IPS-20b (cell line): ENCODE results near the gene SCYL1.
A peak's percentile ranks its signal among the peaks of the same experiment; 100 is the strongest.
"Not testable (repeated sequence)": the region's sequence is repeated elsewhere in the genome, so short reads cannot be mapped to it uniquely, and the experiment has no call there.

Source experiments
- H3K27ac ChIP-seq: one replicate; pipeline ENCODE4 v1.5.1; 2013; ENCODE audit warnings: low read length
- H3K27me3 ChIP-seq: 2 replicates; pipeline ENCODE4 v1.6.1; 2013; ENCODE audit warnings: mild to moderate bottlenecking, low read length, inconsistent platforms; ENCODE audit not compliant: insufficient read depth
- H3K36me3 ChIP-seq: 2 replicates; pipeline ENCODE4 v1.6.1; 2013; ENCODE audit warnings: low read depth, mild to moderate bottlenecking, inconsistent platforms, low read length, moderate library complexity; ENCODE audit not compliant: insufficient read depth
- H3K4me1 ChIP-seq: 2 replicates; pipeline ENCODE4 v1.6.1; 2013; ENCODE audit warnings: mild to moderate bottlenecking, control low read depth, inconsistent platforms, low read length, moderate library complexity; ENCODE audit not compliant: insufficient read depth
- H3K4me3 ChIP-seq: 2 replicates; pipeline ENCODE4 v1.5.1; 2013; ENCODE audit warnings: mild to moderate bottlenecking, low read length, inconsistent platforms
- H3K9ac ChIP-seq: 2 replicates; pipeline ENCODE4 v1.6.1; 2013; ENCODE audit warnings: low read depth, mild to moderate bottlenecking, inconsistent platforms, low read length, moderate library complexity
- H3K9me3 ChIP-seq: 2 replicates; pipeline ENCODE4 v1.6.1; 2013; ENCODE audit warnings: mild to moderate bottlenecking, low read depth, low read length, inconsistent platforms; ENCODE audit not compliant: insufficient read depth

Gene SCYL1

GRCh38 chr11:65521777-65522521 is 2.9 kb upstream of the SCYL1 start:
- H3K9ac ChIP-seq, H3K4me3 ChIP-seq, H3K27ac ChIP-seq, H3K4me1 ChIP-seq, H3K36me3 ChIP-seq, H3K9me3 ChIP-seq: not testable (repeated sequence)
- peaks cover 11% of the 10 kb centered on the region for H3K27me3 ChIP-seq

DNA sequence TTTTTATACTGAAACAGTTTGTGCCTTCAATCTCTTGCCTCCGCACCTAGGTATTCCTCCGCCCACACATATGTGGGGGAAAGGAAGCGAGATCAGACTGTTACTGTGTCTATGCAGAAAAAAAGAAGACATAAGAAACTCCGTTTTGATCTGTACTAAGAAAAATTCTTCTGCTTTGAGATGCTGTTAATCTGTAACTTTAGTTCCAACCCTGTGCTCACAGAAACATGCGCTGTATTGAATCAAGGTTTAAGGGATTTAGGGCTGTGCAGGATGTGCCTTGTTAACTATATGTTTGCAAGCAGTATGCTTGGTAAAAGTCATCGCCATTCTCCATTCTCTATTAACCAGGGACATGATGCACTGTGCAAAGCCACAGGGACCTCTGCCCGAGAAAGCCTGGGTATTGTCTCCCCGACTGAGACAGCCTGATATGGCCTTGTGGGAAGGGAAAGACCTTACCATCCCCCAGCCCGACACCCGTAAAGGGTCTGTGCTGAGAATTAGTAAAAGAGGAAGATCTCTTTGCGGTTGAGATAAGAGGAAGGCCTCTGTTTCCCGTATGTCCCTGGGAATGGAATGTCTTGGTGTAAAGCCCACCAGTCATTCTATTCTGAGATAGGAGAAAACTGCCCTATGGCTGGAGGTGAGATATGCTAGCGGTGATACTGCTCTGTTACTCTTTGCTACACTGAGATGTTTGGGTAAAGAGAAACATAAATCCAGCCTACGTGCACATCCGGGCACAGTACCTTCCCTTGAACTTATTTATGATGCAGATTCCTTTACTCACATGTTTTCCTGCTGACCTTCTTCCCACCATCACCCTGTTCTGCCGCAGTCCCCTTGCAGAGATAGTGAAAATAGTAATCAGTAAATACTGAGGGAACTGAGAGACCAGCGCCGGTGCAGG is 1.9 kb upstream of the SCYL1 start:
- peaks cover 10% of the 10 kb centered on the region; the same call in 1 of the 2 replicates for H3K36me3 ChIP-seq
- not testable (repeated sequence) for H3K4me3 ChIP-seq, H3K9ac ChIP-seq, H3K9me3 ChIP-seq, H3K27ac ChIP-seq, H3K4me1 ChIP-seq
- peaks cover 11% of the 10 kb centered on the region for H3K27me3 ChIP-seq

DNA sequence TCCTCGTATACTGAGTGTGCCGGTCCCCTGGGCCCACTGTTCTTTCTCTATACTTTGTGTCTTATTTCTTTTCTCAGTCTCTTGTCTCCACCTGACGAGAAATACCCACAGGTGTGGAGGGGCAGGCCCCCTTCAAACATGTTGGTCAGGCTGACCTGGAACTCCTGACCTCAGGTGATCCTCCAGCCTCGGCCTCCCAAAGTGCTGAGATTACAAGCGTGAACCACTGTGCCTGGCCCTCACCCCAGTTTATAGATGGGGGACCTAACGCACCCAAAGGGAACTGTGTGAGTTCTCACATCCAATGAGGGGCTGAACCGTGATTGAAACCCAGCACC is 1.3 kb upstream of the SCYL1 start:
- H3K27ac ChIP-seq, H3K4me3 ChIP-seq: not testable (repeated sequence)

DNA sequence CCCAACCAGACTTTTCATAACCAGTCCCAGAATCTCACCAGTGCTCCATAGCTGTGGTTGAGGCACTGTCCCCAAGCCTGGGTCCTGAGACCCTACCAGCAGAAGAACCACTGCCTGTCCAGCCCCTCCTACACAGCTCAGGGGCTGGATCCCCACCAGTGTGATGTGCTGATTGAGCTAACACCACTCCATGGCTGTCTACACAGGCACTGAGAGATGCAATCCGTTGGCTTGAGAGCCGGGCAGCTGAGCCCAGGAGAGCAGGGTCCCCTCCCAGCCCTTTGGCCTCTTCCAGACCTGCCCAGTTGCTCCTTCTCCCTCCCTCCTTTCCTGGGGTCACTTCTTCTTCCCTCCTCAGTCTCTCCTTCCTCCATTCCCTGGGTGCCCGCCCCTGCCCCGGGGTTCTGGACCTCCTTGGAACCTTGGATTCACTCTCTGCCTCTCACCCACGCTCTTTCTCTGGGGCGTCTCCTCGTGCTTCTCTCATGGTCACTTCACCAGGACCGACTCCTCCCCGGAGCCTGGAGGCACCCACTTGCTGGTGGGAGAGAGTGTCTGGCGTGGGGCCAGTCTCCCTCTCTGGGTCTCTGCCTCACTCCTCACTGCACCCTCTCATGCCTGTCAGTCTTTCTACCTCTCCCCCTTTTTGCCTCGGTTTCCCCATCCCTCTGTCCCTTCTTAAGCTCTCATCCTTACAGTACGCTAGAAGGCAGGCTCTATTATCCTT is 706 bp upstream of the SCYL1 start:
- no peaks in the 10 kb centered on the region; the same call in 1 of the 2 replicates for H3K4me1 ChIP-seq
- peaks cover 11% of the 10 kb centered on the region for H3K27me3 ChIP-seq
- peak overlapping the region; percentile 56 for H3K4me3 ChIP-seq
- peaks cover 11% of the 10 kb centered on the region for H3K36me3 ChIP-seq
- H3K9ac ChIP-seq: no peak overlapping the region
- no peaks in the 10 kb centered on the region for H3K9me3 ChIP-seq
- H3K27ac ChIP-seq: no peak overlapping the region

More for the DNA sequence above, 1.3 kb upstream of the SCYL1 start:
- not testable (repeated sequence) for H3K9ac ChIP-seq, H3K9me3 ChIP-seq, H3K4me1 ChIP-seq
- H3K36me3 ChIP-seq: peaks cover 11% of the 10 kb centered on the region; the same call in 1 of the 2 replicates
- H3K27me3 ChIP-seq: peaks cover 11% of the 10 kb centered on the region

GRCh38 chr11:65525546-65526480 is 930 bp downstream of the SCYL1 start:
- Histone ChIP-seq H3K27ac (no peak overlapping the region), H3K36me3 (peaks cover 18% of the 10 kb centered on the region), H3K9ac (peak overlapping the region; percentile 79), H3K27me3 (peaks cover 11% of the 10 kb centered on the region), H3K4me1 (no peaks in the 10 kb centered on the region; the same call in 1 of the 2 replicates), H3K4me3 (peak overlapping the region; percentile 81), H3K9me3 (no peaks in the 10 kb centered on the region)

GRCh38 chr11:65526744-65527143 is 1.9 kb downstream of the SCYL1 start:
- Histone ChIP-seq H3K27ac (no peak overlapping the region), H3K9ac (no peak overlapping the region), H3K36me3 (peaks cover 27% of the 10 kb centered on the region), H3K27me3 (peaks cover 11% of the 10 kb centered on the region), H3K4me3 (no peak overlapping the region), H3K4me1 (no peaks in the 10 kb centered on the region; the same call in 1 of the 2 replicates), H3K9me3 (no peaks in the 10 kb centered on the region)

DNA sequence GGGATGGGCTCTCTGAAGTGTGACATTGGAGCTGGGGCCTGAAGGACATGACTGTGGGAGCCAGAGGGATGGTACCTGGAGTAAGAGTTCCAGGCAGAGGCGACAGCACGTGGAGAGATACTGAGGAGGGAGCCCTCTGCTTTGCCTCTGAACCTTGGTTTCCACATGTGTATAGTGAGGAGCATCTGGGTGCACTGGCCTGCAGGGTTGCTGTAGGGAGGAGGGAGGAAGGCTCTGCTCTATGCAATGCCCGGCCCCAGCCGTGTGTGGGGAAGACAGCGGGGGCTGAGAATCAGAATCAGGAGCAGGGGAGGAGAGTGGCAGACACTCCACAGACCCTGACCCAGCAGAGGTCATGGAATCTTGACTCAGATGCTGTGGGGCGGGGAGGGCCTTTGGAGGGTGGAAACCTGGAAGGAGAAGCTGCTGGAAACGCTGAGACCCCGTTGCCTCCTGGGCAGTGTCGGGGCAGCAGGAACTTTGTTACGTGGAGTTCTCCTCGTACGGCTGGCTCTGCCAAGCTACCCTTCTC is 4.0 kb downstream of the SCYL1 start:
- H3K27me3 ChIP-seq: peaks cover 7% of the 10 kb centered on the region
- H3K9me3 ChIP-seq: no peaks in the 10 kb centered on the region
- H3K4me3 ChIP-seq: no peak overlapping the region
- H3K36me3 ChIP-seq: peaks cover 39% of the 10 kb centered on the region
- H3K27ac ChIP-seq: no peak overlapping the region
- H3K4me1 ChIP-seq: no peaks in the 10 kb centered on the region
- no peak overlapping the region for H3K9ac ChIP-seq

- Histone ChIP-seq H3K9ac (no peak overlapping the region), H3K36me3 (peaks cover 39% of the 10 kb centered on the region), H3K27me3 (no peaks in the 10 kb centered on the region), H3K9me3 (no peaks in the 10 kb centered on the region), H3K4me3 (no peak overlapping the region), H3K4me1 (no peaks in the 10 kb centered on the region), H3K27ac (no peak overlapping the region)
Observed at GRCh38 chr11:65529475-65530156, 4.7 kb downstream of the SCYL1 start.

GRCh38 chr11:65530157-65530496 is 5.2 kb downstream of the SCYL1 start:
- Histone ChIP-seq H3K9me3 (no peaks in the 10 kb centered on the region), H3K27ac (no peak overlapping the region), H3K27me3 (no peaks in the 10 kb centered on the region), H3K9ac (no peak overlapping the region), H3K4me1 (no peaks in the 10 kb centered on the region), H3K36me3 (peaks cover 39% of the 10 kb centered on the region), H3K4me3 (no peak overlapping the region)

- Histone ChIP-seq H3K4me1 (no peaks in the 10 kb centered on the region), H3K9ac (no peak overlapping the region), H3K36me3 (peaks cover 42% of the 10 kb centered on the region), H3K27ac (no peak overlapping the region), H3K9me3 (no peaks in the 10 kb centered on the region), H3K27me3 (no peaks in the 10 kb centered on the region; the same call in 1 of the 2 replicates), H3K4me3 (no peak overlapping the region)
Observed at GRCh38 chr11:65532388-65533064, 7.6 kb downstream of the SCYL1 start.
